Esophagus squamous epithelium (tissue), 5 donors: ENCODE data around the gene LCMT1. TPM values are rescaled to one million over a fixed set of nuclear protein-coding genes. Genes with fewer than 3 reads are reported as not detected.

Experiments used
- DNase-seq: peaks from one replicate; lab custom pipeline; 2025; lab: John Stamatoyannopoulos, UW
- H3K27ac ChIP-seq, 4 donors: fragments of 200-600 bp; sonication (generic); one replicate each; pipeline ENCODE4 v1.5.1; 2016 to 2019; ENCODE audit warnings: mild to moderate bottlenecking in 1 of 4
- H3K27me3 ChIP-seq, 4 donors: fragments of 200-600 bp; sonication (generic); 1 replicate in 3 of 4; 2 replicates in 1 of 4; pipeline versions ENCODE4 v1.5.1 to v1.6.0; 2017 to 2021; ENCODE audit warnings: antibody characterized with exemption in 1 of 4
- H3K36me3 ChIP-seq, 3 donors: fragments of 200-600 bp; sonication (generic); one replicate each; pipeline ENCODE4 v1.5.1; 2016 to 2019
- H3K4me1 ChIP-seq, 3 donors: fragments of 200-600 bp; sonication (generic); one replicate each; pipeline ENCODE4 v1.5.1; 2017 to 2019
- H3K4me3 ChIP-seq, 4 donors: fragments of 200-600 bp; sonication (generic); 1 replicate in 3 of 4; 2 replicates in 1 of 4; pipeline ENCODE4 v1.5.1; 2016 to 2019; ENCODE audit warnings: mild to moderate bottlenecking in 2 of 4, moderate library complexity in 1 of 4
- H3K9me3 ChIP-seq, 3 donors: fragments of 200-600 bp; sonication (generic); one replicate each; pipeline ENCODE4 v1.5.1; 2016 to 2019
- CTCF ChIP-seq, 6 experiments: fragments of 450-650 bp in 4 of 6; fragments of 200-600 bp in 2 of 6; sonication (generic) in 2 of 6; IDR thresholded peaks; one replicate each; pipeline ENCODE4 v1.5.1; 2016 to 2019; ENCODE audit warnings: antibody characterized with exemption in 6 of 6, mild to moderate bottlenecking in 4 of 6, moderate library complexity in 4 of 6
- POLR2A ChIP-seq, 4 donors: fragments of 450-650 bp; IDR thresholded peaks; one replicate each; pipeline ENCODE4 v1.6.1; 2017; ENCODE audit warnings: antibody characterized with exemption in 4 of 4, mild to moderate bottlenecking in 4 of 4, moderate library complexity in 3 of 4
- WGBS, 2 donors: methylation state at CpG; one replicate each; pipeline ENCODE4 v1.1.5; 2018; 5-methylcytosine and 5-hydroxymethylcytosine counted together
- intact Hi-C: fragments of 100-400 bp; cut with DNase I; formaldehyde crosslinking; loops from one replicate; pipeline ENCODE4 v1.15.0; 2022
- total RNA-seq, 4 donors: library from RNA; depleted of rRNA; stranded (reverse); fragments of >200 nt; gene quantifications; one replicate each; pipeline ENCODE4 v1.1.0, GENCODE V29; 2016
- donor health status: DM: yes; HTN: yes; CAD: no.

Gene LCMT1
- total RNA-seq, 4 donors from 2014 or later, result 20.4 to 35.5 (median 22.6) TPM

GRCh38 chr16:25079637-25080378 lies 31.7 kb upstream of the LCMT1 start:
- Histone ChIP-seq H3K9me3 (no peaks in the 10 kb centered on the region), H3K4me3 (no peak overlapping the region), H3K36me3 (no peaks in the 10 kb centered on the region), H3K27ac (no peak overlapping the region), H3K4me1 (no peaks in the 10 kb centered on the region), H3K27me3 (no peaks in the 10 kb centered on the region)
- no peak for TF ChIP-seq POLR2A (IDR thresholded peaks at IDR 0.05)
- TF ChIP-seq CTCF (IDR thresholded peaks at IDR 0.05), result no peak
- no peak for DNase-seq
- intact Hi-C loops, result no loop called here
- 78 to 80% methylated on average over 3 to 4 of the region's 4 CpGs for WGBS, 2 donors

GRCh38 chr16:25080420-25081131 lies 31.0 kb upstream of the LCMT1 start:
- Histone ChIP-seq H3K27ac (no peak overlapping the region), H3K27me3 (no peaks in the 10 kb centered on the region), H3K4me1 (no peaks in the 10 kb centered on the region), H3K4me3 (no peak overlapping the region), H3K36me3 (no peaks in the 10 kb centered on the region), H3K9me3 (no peaks in the 10 kb centered on the region)
- 68 to 92% methylated on average over 5 of the region's 5 CpGs for WGBS, 2 donors
- TF ChIP-seq CTCF (IDR thresholded peaks at IDR 0.05) (no peak), POLR2A (IDR thresholded peaks at IDR 0.05) (no peak)
- DNase-seq, result no peak
- intact Hi-C loops, result no loop called here

GRCh38 chr16:25081702-25082101 lies 29.8 kb upstream of the LCMT1 start:
- Histone ChIP-seq H3K27ac (no peak overlapping the region), H3K9me3 (no peaks in the 10 kb centered on the region), H3K36me3 (no peaks in the 10 kb centered on the region), H3K4me1 (no peaks in the 10 kb centered on the region), H3K27me3 (no peaks in the 10 kb centered on the region), H3K4me3 (no peak overlapping the region)
- no peak for DNase-seq
- 92 to 98% methylated on average over 9 of the region's 9 CpGs for WGBS, 2 donors
- TF ChIP-seq POLR2A (IDR thresholded peaks at IDR 0.05), result no peak
- TF ChIP-seq CTCF (IDR thresholded peaks at IDR 0.05), result no peak
- intact Hi-C loops, result no loop called here

- intact Hi-C loops, result no loop called here
- WGBS, 2 donors, result 71 to 79% methylated on average over 5 to 6 of the region's 6 CpGs
- Histone ChIP-seq H3K4me3 (no peak overlapping the region), H3K27ac (no peak overlapping the region), H3K4me1 (no peaks in the 10 kb centered on the region), H3K9me3 (no peaks in the 10 kb centered on the region), H3K27me3 (no peaks in the 10 kb centered on the region), H3K36me3 (no peaks in the 10 kb centered on the region)
- DNase-seq, result no peak
- TF ChIP-seq CTCF (IDR thresholded peaks at IDR 0.05), result no peak
- TF ChIP-seq POLR2A (IDR thresholded peaks at IDR 0.05), result no peak
Observed at GRCh38 chr16:25083065-25083464, 28.5 kb upstream of the LCMT1 start.

GRCh38 chr16:25083701-25084100 lies 27.8 kb upstream of the LCMT1 start:
- Histone ChIP-seq H3K36me3 (no peaks in the 10 kb centered on the region), H3K27me3 (no peaks in the 10 kb centered on the region), H3K9me3 (no peaks in the 10 kb centered on the region), H3K4me1 (no peaks in the 10 kb centered on the region), H3K27ac (no peak overlapping the region), H3K4me3 (no peak overlapping the region)
- TF ChIP-seq POLR2A (IDR thresholded peaks at IDR 0.05), result no peak
- no peak for TF ChIP-seq CTCF (IDR thresholded peaks at IDR 0.05)
- intact Hi-C loops, result no loop called here
- no peak for DNase-seq
- 79 to 85% methylated on average over 5 to 6 of the region's 6 CpGs for WGBS, 2 donors
